A549 (cell line): ENCODE results near the gene SKA2.

ENCODE experiments used
- BHLHE40 ChIP-seq: IDR thresholded peaks from 2 replicates; pipeline ENCODE4 v1.6.1; 2012; ENCODE audit warnings: low read depth, low read length, inconsistent platforms
- CEBPB ChIP-seq, 2 experiments: fragments of >200 bp in 1 of 2; sonication (Bioruptor Twin) in 1 of 2; formaldehyde crosslinking in 1 of 2; IDR thresholded peaks; 2 replicates each; pipeline ENCODE4 v1.6.1; 2012 to 2016
- CTCF ChIP-seq: fragments of >200 bp; sonication (Bioruptor Twin); formaldehyde crosslinking; IDR thresholded peaks from 3 replicates; pipeline ENCODE4 v1.5.1; 2016
- PHF8 ChIP-seq: fragments of 200-600 bp; sonication (generic); IDR thresholded peaks from 2 replicates; pipeline ENCODE4 v1.6.1; 2016; ENCODE audit warnings: low read depth, mild to moderate bottlenecking, antibody characterized with exemption, moderate library complexity, borderline replicate concordance

GRCh38 chr17:59160157-59161025 lies 5.4 kb upstream of the SKA2 start:
- no peak for TF ChIP-seq CTCF
- TF ChIP-seq PHF8, result no peak
- TF ChIP-seq CEBPB (IDR thresholded peaks at IDR 0.05), result no peak
- no peak for TF ChIP-seq BHLHE40
